Large intestine (tissue), 3 donors: Measurements from ENCODE around the gene RBMS1. TPM values are rescaled to one million over a fixed set of nuclear protein-coding genes. Genes with fewer than 3 reads are reported as not detected.
A peak's percentile ranks its signal among the peaks of the same experiment; 100 is the strongest.

Experiments used
- DNase-seq, 2 donors: peaks; one replicate each; pipeline versions ENCODE4 v3.0.0 to v3.0.0-alpha.2; 2013
- H3K27ac ChIP-seq: one replicate; pipeline ENCODE4 v1.5.1; 2013; ENCODE audit warnings: low read length
- H3K27me3 ChIP-seq: 2 replicates; pipeline ENCODE4 v1.6.1; 2013; ENCODE audit warnings: low read length; ENCODE audit not compliant: control insufficient read depth, insufficient read depth
- H3K36me3 ChIP-seq: 2 replicates; pipeline ENCODE4 v1.6.1; 2013; ENCODE audit warnings: low read length; ENCODE audit not compliant: control insufficient read depth, insufficient read depth
- H3K4me1 ChIP-seq: one replicate; pipeline ENCODE4 v1.6.1; 2013; ENCODE audit warnings: low read length; ENCODE audit not compliant: control insufficient read depth, insufficient read depth
- H3K4me3 ChIP-seq: one replicate; pipeline ENCODE4 v1.5.1; 2013; ENCODE audit warnings: low read length
- H3K9me3 ChIP-seq: one replicate; pipeline ENCODE4 v1.6.1; 2013; ENCODE audit warnings: mild to moderate bottlenecking, low read depth, low read length, moderate library complexity; ENCODE audit not compliant: control insufficient read depth
- WGBS: methylation state at CpG from one replicate; pipeline ENCODE4 v1.1.5; 2013; ENCODE audit warnings: low lambda C conversion rate; ENCODE audit not compliant: insufficient coverage; 5-methylcytosine and 5-hydroxymethylcytosine counted together
- polyA plus RNA-seq: library from polyadenylated mRNA; unstranded; fragments of 120-200 nt; gene quantifications from one replicate; pipeline ENCODE4 v1.2.1, GENCODE V29; 2013

The RBMS1 gene
- polyA plus RNA-seq, 1 donor = 46.6 TPM

DNA sequence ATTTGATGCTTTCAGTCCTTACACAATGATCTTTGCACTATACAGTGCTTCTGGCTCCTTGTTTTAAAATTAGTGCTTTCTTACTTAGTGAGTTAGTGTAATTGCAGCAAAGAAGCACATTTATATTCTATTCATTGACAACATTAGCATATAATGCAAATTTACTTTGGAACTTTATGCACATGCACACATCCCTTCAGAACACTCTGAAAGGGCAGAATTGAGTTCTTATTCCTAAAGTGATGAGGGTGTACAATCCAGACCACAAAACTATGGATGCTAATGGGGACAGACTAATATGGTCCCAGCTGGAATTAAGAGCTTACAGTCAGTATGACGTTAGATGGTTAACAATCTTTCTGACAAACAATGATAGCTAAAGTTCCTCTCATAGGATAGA, 127.1 kb downstream of the RBMS1 start:
- H3K27me3 ChIP-seq = no peaks in the 10 kb centered on the region
- DNase-seq = no peak
- WGBS = no CpG with 5 or more reads among the region's 1 CpG
- H3K27ac ChIP-seq = no peak overlapping the region
- peaks cover 5% of the 10 kb centered on the region for H3K4me1 ChIP-seq
- H3K4me3 ChIP-seq = no peak overlapping the region
- peaks cover 3% of the 10 kb centered on the region for H3K36me3 ChIP-seq
- no peaks in the 10 kb centered on the region for H3K9me3 ChIP-seq

DNA sequence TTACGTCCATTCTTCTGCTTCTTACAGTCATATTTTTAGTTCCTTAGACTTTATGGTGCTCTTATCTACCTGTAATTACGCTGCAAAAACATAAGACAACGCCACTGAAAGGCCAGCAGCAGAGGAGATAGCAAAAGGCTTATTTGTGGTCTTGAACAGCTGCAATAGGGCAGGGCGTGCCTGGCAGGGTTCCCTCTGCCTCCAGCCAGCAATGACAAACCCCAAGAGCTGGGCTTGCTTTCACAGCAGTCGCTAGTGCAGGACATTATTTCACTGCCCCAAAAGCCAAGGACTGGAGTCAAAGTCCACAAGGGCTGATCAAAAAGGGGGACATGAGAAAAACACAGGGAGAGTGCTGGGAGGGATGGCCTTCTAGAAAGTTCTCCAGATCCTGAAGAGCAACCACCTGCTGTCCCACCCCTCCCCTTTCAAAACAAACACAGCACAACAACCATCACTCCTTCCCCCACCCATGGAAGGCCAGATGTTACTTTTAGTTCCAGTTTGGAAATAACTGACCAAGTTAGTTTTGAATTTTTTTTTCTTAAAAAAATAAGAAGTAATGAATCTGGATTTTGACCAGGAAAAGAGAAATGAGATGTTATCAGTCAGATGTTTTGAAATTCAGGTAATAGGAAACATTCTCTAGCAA, 127.8 kb downstream of the RBMS1 start:
- WGBS = 33% methylated on average over 1 of the region's 5 CpGs

DNA sequence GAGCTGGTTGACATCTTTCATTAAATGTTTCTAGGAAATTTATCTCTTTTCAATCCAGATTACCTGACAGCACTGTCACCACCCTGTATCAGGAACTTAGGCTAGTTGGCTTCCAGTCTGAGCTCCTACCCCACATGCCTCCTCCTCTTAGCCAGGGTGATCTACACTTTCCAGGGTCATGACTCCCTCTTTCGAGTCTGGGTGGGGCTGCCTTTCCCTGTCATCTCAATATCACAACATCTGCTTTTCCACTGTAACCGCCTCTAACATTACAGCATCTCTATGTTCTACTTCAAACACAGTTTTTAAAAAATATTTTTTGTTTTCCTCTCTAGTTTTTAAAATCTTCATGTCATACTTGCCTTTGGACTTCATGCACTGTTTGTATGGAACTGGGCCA, 129.2 kb downstream of the RBMS1 start:
- Histone ChIP-seq H3K4me3 (no peak overlapping the region), H3K36me3 (peaks cover 3% of the 10 kb centered on the region), H3K9me3 (no peaks in the 10 kb centered on the region), H3K4me1 (peaks cover 5% of the 10 kb centered on the region), H3K27me3 (no peaks in the 10 kb centered on the region), H3K27ac (no peak overlapping the region)
- 89% methylated on average over 1 of the region's 2 CpGs for WGBS
- DNase-seq = peak; percentile 23 to 58

More for the DNA sequence above, 127.8 kb downstream of the RBMS1 start:
- peak; percentile 46 to 76 for DNase-seq
- H3K4me1 ChIP-seq = peaks cover 5% of the 10 kb centered on the region
- peak overlapping the region; percentile 13 for H3K27ac ChIP-seq
- H3K36me3 ChIP-seq = peaks cover 3% of the 10 kb centered on the region
- no peaks in the 10 kb centered on the region for H3K9me3 ChIP-seq
- no peak overlapping the region for H3K4me3 ChIP-seq
- no peaks in the 10 kb centered on the region for H3K27me3 ChIP-seq

DNA sequence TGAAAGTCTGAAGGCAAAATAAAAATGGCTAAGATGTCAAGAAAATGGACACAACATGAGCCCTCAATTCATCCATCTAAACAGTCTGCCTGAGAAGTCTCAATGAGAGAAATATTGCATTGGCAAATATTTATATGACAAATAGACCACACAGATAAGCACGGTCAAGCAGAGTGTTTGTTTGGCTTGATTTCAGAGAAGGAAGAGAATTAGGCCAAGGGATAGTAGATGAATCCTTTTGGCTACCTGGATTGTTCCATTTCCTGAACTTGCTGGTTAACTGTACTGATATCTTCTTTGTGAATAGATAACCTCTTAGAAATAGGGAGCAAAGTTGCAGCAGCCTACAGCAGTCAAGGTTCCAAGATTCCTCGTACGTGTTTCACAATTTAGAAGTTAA, 129.6 kb downstream of the RBMS1 start:
- no peak for DNase-seq
- peaks cover 5% of the 10 kb centered on the region for H3K4me1 ChIP-seq

DNA sequence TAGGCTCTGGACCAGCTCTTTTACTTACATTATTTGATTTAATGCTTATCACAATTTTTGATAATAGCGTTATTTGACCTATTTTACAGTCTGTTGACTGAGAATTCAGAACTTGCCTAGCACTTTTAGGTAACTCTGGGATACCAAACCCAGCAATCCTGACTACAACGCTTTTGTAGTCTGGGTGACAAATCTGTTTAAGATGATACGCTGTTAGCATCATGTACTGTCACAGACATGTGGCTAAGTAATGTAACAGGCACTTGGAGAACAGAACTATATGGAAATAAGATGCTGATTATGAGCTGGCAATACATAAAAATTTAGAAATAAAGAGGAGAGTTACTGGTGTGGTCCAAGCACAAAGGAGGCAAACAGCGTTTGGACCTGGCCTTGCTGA, 130.6 kb downstream of the RBMS1 start:
- WGBS = no CpG with 5 or more reads among the region's 4 CpGs
- Histone ChIP-seq H3K4me3 (no peak overlapping the region), H3K9me3 (no peaks in the 10 kb centered on the region), H3K36me3 (peaks cover 3% of the 10 kb centered on the region), H3K27ac (no peak overlapping the region), H3K27me3 (no peaks in the 10 kb centered on the region), H3K4me1 (peaks cover 5% of the 10 kb centered on the region)
- DNase-seq = no peak

More for the DNA sequence above, 129.6 kb downstream of the RBMS1 start:
- peaks cover 3% of the 10 kb centered on the region for H3K36me3 ChIP-seq
- no peaks in the 10 kb centered on the region for H3K27me3 ChIP-seq
- no peak overlapping the region for H3K4me3 ChIP-seq
- WGBS = 13% methylated on average over 1 of the region's 3 CpGs
- H3K9me3 ChIP-seq = no peaks in the 10 kb centered on the region
- no peak overlapping the region for H3K27ac ChIP-seq

DNA sequence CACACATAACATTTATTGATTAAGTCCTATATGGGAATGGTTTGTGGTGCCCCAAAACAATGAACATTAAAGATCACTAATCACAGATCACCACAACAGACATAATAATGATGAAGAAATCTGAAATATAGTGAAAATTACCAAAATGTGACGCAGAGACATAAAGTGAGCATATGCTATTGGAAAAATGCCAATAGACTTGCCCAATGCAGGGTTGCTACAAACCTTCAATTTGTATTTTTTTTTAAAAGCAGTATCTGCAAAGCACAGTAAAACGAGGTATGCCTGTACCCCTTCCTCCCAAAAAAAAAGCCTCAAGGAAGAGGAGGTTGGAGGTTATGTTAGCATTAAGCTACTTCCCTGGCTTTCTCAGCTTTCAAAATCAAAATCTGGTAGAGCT, 131.1 kb downstream of the RBMS1 start:
- H3K4me1 ChIP-seq = peaks cover 5% of the 10 kb centered on the region
- no peak overlapping the region for H3K27ac ChIP-seq
- H3K9me3 ChIP-seq = no peaks in the 10 kb centered on the region
- peaks cover 3% of the 10 kb centered on the region for H3K36me3 ChIP-seq
- 100% methylated on average over 1 of the region's 2 CpGs for WGBS
- no peaks in the 10 kb centered on the region for H3K27me3 ChIP-seq
- no peak overlapping the region for H3K4me3 ChIP-seq
- DNase-seq = no peak

DNA sequence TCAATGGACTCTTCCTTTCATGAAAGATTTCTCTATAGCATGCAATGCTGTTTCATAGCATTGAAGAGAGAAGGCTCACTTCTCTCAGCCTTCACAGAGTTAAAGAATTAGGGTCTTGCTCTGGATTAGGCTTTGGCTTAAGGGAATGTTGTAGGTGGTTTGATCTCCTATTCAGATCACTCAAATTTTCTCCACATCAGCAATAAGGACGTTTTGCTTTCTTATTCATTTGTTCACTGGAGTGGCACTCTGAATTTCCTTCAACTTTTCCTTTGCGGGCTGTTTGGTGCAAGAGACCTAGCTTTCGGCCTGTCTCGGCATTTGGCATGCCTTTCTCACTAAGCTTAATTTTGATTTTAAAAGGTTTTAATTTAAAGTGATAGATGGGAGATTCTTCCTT, 131.6 kb downstream of the RBMS1 start:
- H3K36me3 ChIP-seq = peaks cover 3% of the 10 kb centered on the region
- WGBS = no CpG with 5 or more reads among the region's 4 CpGs
- H3K4me1 ChIP-seq = peaks cover 5% of the 10 kb centered on the region
- H3K27ac ChIP-seq = no peak overlapping the region
- H3K27me3 ChIP-seq = no peaks in the 10 kb centered on the region
- H3K9me3 ChIP-seq = no peaks in the 10 kb centered on the region
- no peak overlapping the region for H3K4me3 ChIP-seq
- no peak for DNase-seq

DNA sequence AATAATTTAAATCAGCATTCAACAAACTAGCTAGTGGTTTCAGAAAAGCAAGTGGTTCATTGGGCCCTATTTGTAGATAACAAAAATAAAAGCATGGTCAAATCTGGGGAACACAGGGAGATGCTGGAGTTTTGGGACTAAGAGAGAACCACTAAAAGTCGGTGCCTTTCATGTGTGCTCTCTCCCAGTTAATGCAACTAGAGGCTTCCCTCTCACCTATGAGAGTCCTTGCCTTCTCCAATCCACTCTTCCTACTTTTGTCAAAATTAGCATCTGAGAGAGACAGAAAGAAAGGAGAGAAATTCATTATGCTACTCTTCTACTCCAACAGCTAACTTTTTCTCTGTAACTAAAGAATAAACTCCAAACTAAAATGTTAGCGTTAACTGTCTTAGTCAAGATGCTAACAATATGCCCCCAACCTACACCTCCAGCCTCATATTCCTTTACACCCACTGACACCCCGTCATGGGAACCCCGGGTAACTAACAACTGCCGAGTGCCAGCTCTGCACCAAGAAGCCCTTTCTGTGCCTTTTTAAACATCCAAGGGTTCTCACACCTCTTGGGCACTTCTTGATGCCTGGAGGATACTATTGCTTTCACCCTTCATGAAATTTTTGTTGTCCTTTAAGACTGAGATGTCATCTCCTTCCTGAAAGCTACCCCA, 133.4 kb downstream of the RBMS1 start:
- no CpG with 5 or more reads among the region's 5 CpGs for WGBS
- no peak for DNase-seq
- Histone ChIP-seq H3K27ac (no peak overlapping the region), H3K36me3 (no peaks in the 10 kb centered on the region), H3K4me1 (peaks cover 5% of the 10 kb centered on the region), H3K9me3 (no peaks in the 10 kb centered on the region), H3K4me3 (no peak overlapping the region), H3K27me3 (no peaks in the 10 kb centered on the region)

DNA sequence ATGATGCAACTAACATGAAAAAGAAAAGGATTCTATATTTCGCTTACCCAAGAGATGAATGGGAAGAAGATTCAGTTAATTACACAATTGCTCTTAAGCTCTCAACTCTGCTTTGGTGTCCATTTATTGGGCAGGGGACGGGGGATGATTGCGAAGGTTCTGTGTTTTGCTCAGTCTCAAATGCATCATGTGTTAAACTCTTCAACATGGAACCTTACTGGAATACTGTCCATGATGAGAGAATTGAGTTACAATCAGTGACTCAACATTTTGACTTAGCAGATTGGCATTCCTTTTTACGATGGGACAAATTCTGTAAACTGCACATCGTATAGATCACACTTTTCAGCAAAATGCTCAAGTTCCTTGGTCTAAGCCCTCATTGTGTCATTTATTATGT, 135.6 kb downstream of the RBMS1 start:
- no peaks in the 10 kb centered on the region for H3K27me3 ChIP-seq
- no peaks in the 10 kb centered on the region for H3K9me3 ChIP-seq
- H3K27ac ChIP-seq = no peak overlapping the region
- H3K36me3 ChIP-seq = no peaks in the 10 kb centered on the region
- no peak overlapping the region for H3K4me3 ChIP-seq
- 94% methylated on average over 2 of the region's 5 CpGs for WGBS
- no peaks in the 10 kb centered on the region for H3K4me1 ChIP-seq
- DNase-seq = no peak

DNA sequence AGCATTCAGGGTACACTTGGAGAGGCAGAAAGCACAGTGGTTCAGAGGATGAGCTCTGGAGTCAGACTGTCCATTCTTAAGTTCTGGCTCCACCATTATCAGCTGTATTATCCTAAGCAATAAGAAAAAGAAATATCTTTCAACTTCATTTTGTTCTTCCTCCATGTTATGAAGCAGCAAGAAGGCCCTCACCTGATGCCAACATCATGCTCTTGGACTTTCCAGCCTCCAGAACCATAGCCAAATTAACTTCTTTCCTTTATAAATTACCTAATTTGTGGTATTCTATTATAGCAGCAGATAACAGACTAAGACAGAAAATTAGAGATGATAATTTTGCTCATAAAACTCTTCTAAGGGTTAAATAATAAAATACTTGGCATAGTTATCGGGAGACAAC, 137.1 kb downstream of the RBMS1 start:
- Histone ChIP-seq H3K4me3 (no peak overlapping the region), H3K27ac (no peak overlapping the region), H3K27me3 (no peaks in the 10 kb centered on the region), H3K9me3 (no peaks in the 10 kb centered on the region), H3K4me1 (no peaks in the 10 kb centered on the region), H3K36me3 (no peaks in the 10 kb centered on the region)
- WGBS = 83% methylated on average over 1 of the region's 1 CpG
- no peak for DNase-seq

DNA sequence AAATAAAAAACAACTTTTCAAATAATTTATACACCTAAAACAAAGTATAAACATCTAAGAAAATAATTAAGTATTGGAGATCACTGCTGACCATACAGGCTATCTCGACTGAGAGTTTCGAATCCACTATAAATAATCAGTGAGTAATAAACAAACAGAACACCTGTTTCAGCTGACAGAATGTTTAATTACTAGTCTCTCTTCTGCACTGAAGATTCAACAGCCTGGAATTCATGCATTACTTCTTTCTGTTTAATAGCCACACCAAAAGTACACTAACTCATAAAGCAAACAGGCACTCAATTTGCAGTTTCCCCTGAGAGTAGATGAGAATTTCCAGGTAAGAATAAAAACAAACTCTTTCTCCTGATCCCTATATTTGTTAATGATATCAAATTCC, 138.5 kb downstream of the RBMS1 start:
- Histone ChIP-seq H3K27me3 (no peaks in the 10 kb centered on the region), H3K9me3 (no peaks in the 10 kb centered on the region), H3K36me3 (no peaks in the 10 kb centered on the region), H3K4me1 (no peaks in the 10 kb centered on the region), H3K4me3 (no peak overlapping the region), H3K27ac (no peak overlapping the region)
- WGBS = 38% methylated on average over 2 of the region's 2 CpGs
- no peak for DNase-seq
